Lower lobe of right lung (tissue), 2 donors: ENCODE measurements around the gene CD46. TPM values are rescaled to one million over a fixed set of nuclear protein-coding genes. Genes with fewer than 3 reads are reported as not detected.

Source experiments
- ATAC-seq, 2 donors: fragments of 200-7000 bp; cut with Tn5 transposase; one replicate each; pipeline ENCODE4 v1.9.1; 2020 to 2022; ENCODE audit warnings: mild to moderate bottlenecking in 2 of 2, moderate library complexity in 2 of 2
- DNase-seq: peaks from one replicate; pipeline ENCODE4 v3.0.0-alpha.2; 2020
- H3K27ac ChIP-seq: fragments of 200-600 bp; one replicate; pipeline ENCODE4 v1.8.0; 2022
- H3K27me3 ChIP-seq: fragments of 200-600 bp; one replicate; pipeline ENCODE4 v1.8.0; 2022; ENCODE audit warnings: low read depth
- H3K36me3 ChIP-seq: fragments of 200-600 bp; one replicate; pipeline ENCODE4 v1.8.0; 2022; ENCODE audit warnings: mild to moderate bottlenecking
- H3K4me1 ChIP-seq: fragments of 200-600 bp; one replicate; pipeline ENCODE4 v1.8.0; 2022
- H3K4me3 ChIP-seq: fragments of 200-600 bp; one replicate; pipeline ENCODE4 v1.8.0; 2022; ENCODE audit warnings: mild to moderate bottlenecking
- H3K9me3 ChIP-seq: fragments of 200-600 bp; one replicate; pipeline ENCODE4 v1.8.0; 2022
- CTCF ChIP-seq: fragments of 200-600 bp; IDR thresholded peaks from one replicate; pipeline ENCODE4 v1.8.0; 2022; ENCODE audit warnings: antibody characterized with exemption, mild to moderate bottlenecking
- intact Hi-C: fragments of 100-400 bp; cut with DNase I; formaldehyde crosslinking; loops from one replicate; pipeline ENCODE4 v1.11.0; 2022
- total RNA-seq: library from RNA; stranded (reverse); fragmentation: NEBNext Ultra II Directional; extraction: Animal tissue kit (Norgen Biotek cat#: 25700); gene quantifications from one replicate; pipeline ENCODE4 v1.2.1, GENCODE V29; 2021
- donor health status: DM: no; HTN: yes; CAD: no; lungs with severe emphysema.

CD46 gene
- total RNA-seq, 1 donor from 2014 or later = 302 TPM

GRCh38 chr1:207839083-207839413 lies 87.2 kb downstream of the CD46 start:
- ATAC-seq = no peak
- intact Hi-C loops = no loop called here
- Histone ChIP-seq H3K4me3 (no peak overlapping the region), H3K9me3 (no peaks in the 10 kb centered on the region), H3K36me3 (no peaks in the 10 kb centered on the region), H3K27me3 (no peaks in the 10 kb centered on the region), H3K4me1 (peaks cover 48% of the 10 kb centered on the region), H3K27ac (no peak overlapping the region)
- DNase-seq = no peak
- TF ChIP-seq CTCF = no peak

- DNase-seq = no peak
- no peaks in the 10 kb centered on the region for H3K36me3 ChIP-seq
- ATAC-seq = no peak
- H3K9me3 ChIP-seq = no peaks in the 10 kb centered on the region
- H3K4me1 ChIP-seq = peaks cover 54% of the 10 kb centered on the region
- intact Hi-C loops = no loop called here
- no peaks in the 10 kb centered on the region for H3K27me3 ChIP-seq
- H3K27ac ChIP-seq = no peak overlapping the region
- no peak overlapping the region for H3K4me3 ChIP-seq
- no peak for TF ChIP-seq CTCF
These were observed 88.5 kb downstream of the CD46 start for GRCh38 chr1:207840380-207840779.

GRCh38 chr1:207841293-207841692 lies 89.4 kb downstream of the CD46 start:
- no peaks in the 10 kb centered on the region for H3K36me3 ChIP-seq
- H3K27me3 ChIP-seq = no peaks in the 10 kb centered on the region
- intact Hi-C loops = no loop called here
- H3K4me1 ChIP-seq = peaks cover 63% of the 10 kb centered on the region
- TF ChIP-seq CTCF = no peak
- DNase-seq = no peak
- no peak for ATAC-seq
- H3K27ac ChIP-seq = no peak overlapping the region
- H3K9me3 ChIP-seq = no peaks in the 10 kb centered on the region
- H3K4me3 ChIP-seq = no peak overlapping the region

- H3K36me3 ChIP-seq = no peaks in the 10 kb centered on the region
- ATAC-seq (no peak), DNase-seq (no peak)
- H3K4me1 ChIP-seq = peaks cover 63% of the 10 kb centered on the region
- H3K27me3 ChIP-seq = no peaks in the 10 kb centered on the region
- no peak for TF ChIP-seq CTCF
- no peaks in the 10 kb centered on the region for H3K9me3 ChIP-seq
- no peak overlapping the region for H3K27ac ChIP-seq
- no peak overlapping the region for H3K4me3 ChIP-seq
- intact Hi-C loops = no loop called here
These were observed 90.0 kb downstream of the CD46 start for GRCh38 chr1:207841901-207842300.

GRCh38 chr1:207842506-207842905 lies 90.7 kb downstream of the CD46 start:
- Histone ChIP-seq H3K9me3 (no peaks in the 10 kb centered on the region), H3K27ac (no peak overlapping the region), H3K4me3 (no peak overlapping the region), H3K4me1 (peaks cover 65% of the 10 kb centered on the region), H3K27me3 (no peaks in the 10 kb centered on the region), H3K36me3 (no peaks in the 10 kb centered on the region)
- DNase-seq (no peak), ATAC-seq (no peak)
- no peak for TF ChIP-seq CTCF
- intact Hi-C loops = no loop called here

- H3K4me3 ChIP-seq = no peak overlapping the region
- no peak overlapping the region for H3K27ac ChIP-seq
- H3K27me3 ChIP-seq = no peaks in the 10 kb centered on the region
- H3K36me3 ChIP-seq = no peaks in the 10 kb centered on the region
- intact Hi-C loops = no loop called here
- no peak for DNase-seq
- TF ChIP-seq CTCF = no peak
- no peaks in the 10 kb centered on the region for H3K9me3 ChIP-seq
- peak in 1 of 2 donors; percentile 45 for ATAC-seq
- peaks cover 67% of the 10 kb centered on the region for H3K4me1 ChIP-seq
These were observed 92.5 kb downstream of the CD46 start for GRCh38 chr1:207844371-207844770.
